A549 (cell line): ENCODE data around the gene TSNAXIP1. TPM values are rescaled to one million over a fixed set of nuclear protein-coding genes. Genes with fewer than 3 reads are reported as not detected.
A peak's percentile ranks its signal among the peaks of the same experiment; 100 is the strongest.

ENCODE experiments used
- ATAC-seq, 2 experiments: fragments of 200-7000 bp in 1 of 2; fragments of >200 bp in 1 of 2; cut with Nextera tagmentation in 1 of 2; cut with Tn5 transposase in 1 of 2; 3 replicates each; pipeline versions ENCODE4 v1.8.0 to v1.9.1; 2018 to 2020; ENCODE audit warnings: mild to moderate bottlenecking in 1 of 2, moderate library complexity in 1 of 2
- CTCF ChIA-PET: fragments of 300-600 bp; sonication (Branson Sonifier 250); formaldehyde crosslinking; extraction: SDS; loops from one replicate; lab custom pipeline; 2021; ENCODE audit warnings: antibody characterized with exemption, inconsistent platforms; lab: Yijun Ruan, JAX
- POLR2A ChIA-PET: fragments of 350-600 bp; formaldehyde crosslinking; extraction: SDS; loops from one replicate; lab custom pipeline; 2021; ENCODE audit warnings: antibody characterized with exemption, inconsistent platforms; lab: Yijun Ruan, JAX
- DNase-seq, 2 experiments: peaks; one replicate each; pipeline versions ENCODE4 v3.0.0 to v3.0.0-alpha.2; 2011 to 2016; ENCODE audit warnings: low read depth in 1 of 2, low spot score in 1 of 2
- FAIRE-seq: peaks from 2 replicates; lab custom pipeline; 2011; peaks lifted over from hg19 to GRCh38; lab: Jason Lieb, UNC
- H3K27ac ChIP-seq, 2 experiments: fragments of >200 bp; sonication (Bioruptor Twin); formaldehyde crosslinking; 3 replicates each; pipeline ENCODE4 v1.5.1; 2016 to 2017
- H3K4me1 ChIP-seq: fragments of >200 bp; sonication (Bioruptor Twin); formaldehyde crosslinking; 3 replicates; pipeline ENCODE4 v1.6.1; 2016
- H3K4me2 ChIP-seq: fragments of >200 bp; sonication (Bioruptor Twin); formaldehyde crosslinking; 3 replicates; pipeline ENCODE4 v1.6.1; 2016
- H3K4me3 ChIP-seq: fragments of >200 bp; sonication (Bioruptor Twin); formaldehyde crosslinking; 3 replicates; pipeline ENCODE4 v1.5.1; 2016
- H3K9me3 ChIP-seq: fragments of >200 bp; sonication (Bioruptor Twin); formaldehyde crosslinking; 3 replicates; pipeline ENCODE4 v1.6.1; 2016
- BHLHE40 ChIP-seq: IDR thresholded peaks from 2 replicates; pipeline ENCODE4 v1.6.1; 2012; ENCODE audit warnings: low read depth, low read length, inconsistent platforms
- CBX8 ChIP-seq: fragments of 200-600 bp; sonication (generic); IDR thresholded peaks from 2 replicates; pipeline ENCODE4 v1.6.1; 2016
- CEBPB ChIP-seq, 2 experiments: fragments of >200 bp in 1 of 2; sonication (Bioruptor Twin) in 1 of 2; formaldehyde crosslinking in 1 of 2; IDR thresholded peaks; 2 replicates each; pipeline ENCODE4 v1.6.1; 2012 to 2016
- EHMT2 ChIP-seq: fragments of 200-600 bp; sonication (generic); IDR thresholded peaks from 2 replicates; pipeline ENCODE4 v1.6.1; 2016; ENCODE audit warnings: antibody characterized with exemption, low read depth, mild to moderate bottlenecking, moderate library complexity
- FOSL2 ChIP-seq, 2 experiments: fragments of 450-650 bp in 1 of 2; fragments of >200 bp in 1 of 2; sonication (Bioruptor Twin) in 1 of 2; formaldehyde crosslinking; IDR thresholded peaks; 2 replicates each; pipeline versions ENCODE4 v1.5.0 to v1.6.1; 2016 to 2020; ENCODE audit warnings: mild to moderate bottlenecking in 1 of 2, moderate library complexity in 1 of 2
- HOXB13 ChIP-seq: fragments of 250-450 bp; sonication (Bioruptor Pico); IDR thresholded peaks from 2 replicates; pipeline ENCODE4 v1.5.0; 2020; ENCODE audit warnings: low read depth, mild to moderate bottlenecking, moderate library complexity
- MAZ ChIP-seq: fragments of 150-350 bp; IDR thresholded peaks from 2 replicates; pipeline ENCODE4 v1.6.1; 2014; ENCODE audit warnings: antibody characterized with exemption, low read depth, low read length, borderline replicate concordance
- MYC ChIP-seq: IDR thresholded peaks from 2 replicates; pipeline ENCODE4 v1.6.1; 2012; ENCODE audit warnings: mild to moderate bottlenecking, inconsistent platforms, low read length, improper control_type of control experiment, borderline replicate concordance
- NPAS2 ChIP-seq: fragments of 250-450 bp; sonication (Bioruptor Pico); IDR thresholded peaks from 2 replicates; pipeline ENCODE4 v1.8.0; 2022; ENCODE audit warnings: mild to moderate bottlenecking, moderate library complexity, borderline replicate concordance
- PHF8 ChIP-seq: fragments of 200-600 bp; sonication (generic); IDR thresholded peaks from 2 replicates; pipeline ENCODE4 v1.6.1; 2016; ENCODE audit warnings: low read depth, mild to moderate bottlenecking, antibody characterized with exemption, moderate library complexity, borderline replicate concordance
- RAD21 ChIP-seq, 2 experiments: fragments of >200 bp in 1 of 2; sonication (Bioruptor Twin) in 1 of 2; formaldehyde crosslinking in 1 of 2; IDR thresholded peaks in 1 of 2; conservative IDR thresholded peaks in 1 of 2; 2 replicates in 1 of 2; 3 replicates in 1 of 2; pipeline ENCODE4 v1.6.1; 2012 to 2018; ENCODE audit warnings: inconsistent platforms in 1 of 2
- RNF2 ChIP-seq: fragments of 200-600 bp; sonication (generic); IDR thresholded peaks from 2 replicates; pipeline ENCODE4 v1.6.1; 2016; ENCODE audit warnings: low read depth, mild to moderate bottlenecking, antibody characterized with exemption, moderate library complexity, borderline replicate concordance
- SMC3 ChIP-seq: fragments of >200 bp; sonication (Bioruptor Twin); formaldehyde crosslinking; IDR thresholded peaks from 3 replicates; pipeline ENCODE4 v1.6.1; 2018; ENCODE audit warnings: inconsistent platforms
- ZSCAN20 ChIP-seq: fragments of 250-450 bp; sonication (Bioruptor Pico); IDR thresholded peaks from 2 replicates; pipeline ENCODE4 v1.8.0; 2022; ENCODE audit warnings: mild to moderate bottlenecking, moderate library complexity
- WGBS: methylation state at CpG from one replicate; pipeline ENCODE4 v1.1.6; 2017; ENCODE audit errors: missing lambda C conversion rate; 5-methylcytosine and 5-hydroxymethylcytosine counted together
- polyA plus RNA-seq, 4 experiments: library from polyadenylated mRNA; depleted of rRNA in 3 of 4; stranded (reverse); fragments of >200 nt; fragmentation: RNase III in 1 of 4; extraction: RNeasy Plus Mini Kit Qiagen cat#74134 plus additional on column Dnase treatment in 1 of 4; gene quantifications; 2 replicates in 3 of 4; 3 replicates in 1 of 4; pipeline ENCODE4 v1.2.3, GENCODE V29; 2011 to 2017
- TF ChIP-seq, protein P1 (sequence below): IDR thresholded peaks from 2 replicates; pipeline ENCODE4 v1.6.1; 2012; ENCODE audit warnings: low read depth, borderline replicate concordance
- TF ChIP-seq, protein P2 (sequence below): fragments of 200-600 bp; sonication (generic); IDR thresholded peaks from 2 replicates; pipeline ENCODE4 v1.6.1; 2016; ENCODE audit warnings: antibody characterized with exemption, mild to moderate bottlenecking, moderate library complexity
- TF ChIP-seq, protein P3 (sequence below): fragments of 250-450 bp; sonication (Bioruptor Pico); IDR thresholded peaks from 2 replicates; pipeline ENCODE4 v1.5.0; 2020; ENCODE audit warnings: low read depth, mild to moderate bottlenecking, moderate library complexity
- TF ChIP-seq, protein P4 (sequence below): fragments of 250-450 bp; sonication (Bioruptor Pico); IDR thresholded peaks from 2 replicates; pipeline ENCODE4 v1.5.0; 2021; ENCODE audit warnings: mild to moderate bottlenecking, moderate library complexity, borderline replicate concordance
- TF ChIP-seq, protein P5 (sequence below): fragments of 150-350 bp; IDR thresholded peaks from 2 replicates; pipeline ENCODE4 v1.6.1; 2014; ENCODE audit warnings: low read depth, mild to moderate bottlenecking, low read length
- TF ChIP-seq, protein P6 (sequence below): fragments of >200 bp; sonication (Bioruptor Twin); formaldehyde crosslinking; IDR thresholded peaks from 2 replicates; pipeline ENCODE4 v1.6.1; 2016

Gene TSNAXIP1
- polyA plus RNA-seq, 2 of the 4 experiments (the other 2 are of a cell fraction): 0.68 to 1.1 TPM

DNA sequence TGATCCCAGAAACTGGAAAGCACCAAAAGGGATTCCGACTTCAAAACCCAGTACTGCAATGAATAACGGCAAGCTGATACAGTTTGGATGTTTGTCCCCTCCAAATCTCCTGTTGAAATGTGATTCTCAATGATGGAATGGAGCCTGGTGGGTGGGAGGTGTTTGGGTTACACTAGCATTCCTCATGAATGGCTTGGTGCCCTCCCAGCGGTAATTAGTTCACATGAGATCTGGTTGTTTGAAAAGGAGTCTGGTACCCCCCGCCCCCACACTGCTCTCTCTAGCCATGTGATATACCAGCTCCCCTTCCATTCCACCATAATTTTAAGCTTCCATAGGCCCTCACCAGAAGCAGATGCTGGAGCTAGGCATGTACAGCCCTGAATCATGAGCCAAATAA, 40.4 kb upstream of the TSNAXIP1 start:
- Histone ChIP-seq H3K9me3 (no peaks in the 10 kb centered on the region), H3K4me3 (no peak overlapping the region), H3K27ac (no peak overlapping the region), H3K4me2 (no peak overlapping the region), H3K4me1 (peaks cover 5% of the 10 kb centered on the region; the same call in 2 of the 3 replicates)
- CTCF ChIA-PET: interaction anchor here (0.6 to 1.1 kb wide), 3 partner anchors 11 to 51 kb away, joined by 3 to 4 read pairs (median 3); no protein-coding TSS in a partner anchor
- no peak for DNase-seq
- no peak for TF ChIP-seq PHF8
- TF ChIP-seq MYC: no peak
- TF ChIP-seq, protein P1, sequence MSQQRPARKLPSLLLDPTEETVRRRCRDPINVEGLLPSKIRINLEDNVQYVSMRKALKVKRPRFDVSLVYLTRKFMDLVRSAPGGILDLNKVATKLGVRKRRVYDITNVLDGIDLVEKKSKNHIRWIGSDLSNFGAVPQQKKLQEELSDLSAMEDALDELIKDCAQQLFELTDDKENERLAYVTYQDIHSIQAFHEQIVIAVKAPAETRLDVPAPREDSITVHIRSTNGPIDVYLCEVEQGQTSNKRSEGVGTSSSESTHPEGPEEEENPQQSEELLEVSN: no peak
- no peak for TF ChIP-seq SMC3
- TF ChIP-seq, protein P2, sequence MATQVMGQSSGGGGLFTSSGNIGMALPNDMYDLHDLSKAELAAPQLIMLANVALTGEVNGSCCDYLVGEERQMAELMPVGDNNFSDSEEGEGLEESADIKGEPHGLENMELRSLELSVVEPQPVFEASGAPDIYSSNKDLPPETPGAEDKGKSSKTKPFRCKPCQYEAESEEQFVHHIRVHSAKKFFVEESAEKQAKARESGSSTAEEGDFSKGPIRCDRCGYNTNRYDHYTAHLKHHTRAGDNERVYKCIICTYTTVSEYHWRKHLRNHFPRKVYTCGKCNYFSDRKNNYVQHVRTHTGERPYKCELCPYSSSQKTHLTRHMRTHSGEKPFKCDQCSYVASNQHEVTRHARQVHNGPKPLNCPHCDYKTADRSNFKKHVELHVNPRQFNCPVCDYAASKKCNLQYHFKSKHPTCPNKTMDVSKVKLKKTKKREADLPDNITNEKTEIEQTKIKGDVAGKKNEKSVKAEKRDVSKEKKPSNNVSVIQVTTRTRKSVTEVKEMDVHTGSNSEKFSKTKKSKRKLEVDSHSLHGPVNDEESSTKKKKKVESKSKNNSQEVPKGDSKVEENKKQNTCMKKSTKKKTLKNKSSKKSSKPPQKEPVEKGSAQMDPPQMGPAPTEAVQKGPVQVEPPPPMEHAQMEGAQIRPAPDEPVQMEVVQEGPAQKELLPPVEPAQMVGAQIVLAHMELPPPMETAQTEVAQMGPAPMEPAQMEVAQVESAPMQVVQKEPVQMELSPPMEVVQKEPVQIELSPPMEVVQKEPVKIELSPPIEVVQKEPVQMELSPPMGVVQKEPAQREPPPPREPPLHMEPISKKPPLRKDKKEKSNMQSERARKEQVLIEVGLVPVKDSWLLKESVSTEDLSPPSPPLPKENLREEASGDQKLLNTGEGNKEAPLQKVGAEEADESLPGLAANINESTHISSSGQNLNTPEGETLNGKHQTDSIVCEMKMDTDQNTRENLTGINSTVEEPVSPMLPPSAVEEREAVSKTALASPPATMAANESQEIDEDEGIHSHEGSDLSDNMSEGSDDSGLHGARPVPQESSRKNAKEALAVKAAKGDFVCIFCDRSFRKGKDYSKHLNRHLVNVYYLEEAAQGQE: no peak
- no peak for TF ChIP-seq CBX8
- TF ChIP-seq MAZ: no peak
- ATAC-seq: no peak
- FAIRE-seq: no peak
- POLR2A ChIA-PET: no interaction called here
- WGBS: 92% methylated on average over 4 of the region's 4 CpGs

DNA sequence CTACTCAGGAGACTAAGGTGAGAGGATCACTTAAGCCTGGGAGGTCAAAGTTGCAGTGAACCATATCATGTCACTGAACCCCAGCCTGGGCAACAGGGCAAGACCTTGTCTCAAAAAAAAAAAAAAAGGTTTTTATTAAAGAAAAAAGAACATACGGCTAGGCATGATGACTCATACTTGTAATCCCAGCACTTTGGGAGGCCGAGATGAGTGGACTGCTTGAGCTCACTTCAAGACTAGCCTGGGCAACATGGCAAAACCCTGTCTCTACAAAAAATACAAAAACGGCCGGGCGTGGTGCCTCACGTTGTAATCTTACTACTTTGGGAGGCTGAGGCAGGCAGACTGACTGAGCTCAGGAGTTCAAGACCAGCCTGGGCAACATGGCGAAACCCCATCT, 38.7 kb upstream of the TSNAXIP1 start:
- no peaks in the 10 kb centered on the region for H3K9me3 ChIP-seq
- peak overlapping the region in 1 of 2 experiments; percentile 18; a peak in 1 of 6 replicates for H3K27ac ChIP-seq
- ChIA-PET CTCF (interaction anchor here (0.6 to 3.3 kb wide), 3 partner anchors 28 to 96 kb away, joined by 3 to 9 read pairs (median 3); no protein-coding TSS in a partner anchor), POLR2A (no interaction called here)
- H3K4me3 ChIP-seq: no peak overlapping the region
- DNase-seq (peak in 1 of 2 experiments; percentile 22), FAIRE-seq (no peak), ATAC-seq (no peak)
- H3K4me1 ChIP-seq: peaks cover 5% of the 10 kb centered on the region; the same call in 2 of the 3 replicates
- 76% methylated on average over 7 of the region's 7 CpGs for WGBS
- TF ChIP-seq FOSL2 (IDR thresholded peaks at IDR 0.05) (no peak), FOSL2 (CRISPR knock-in tag; IDR thresholded peaks at IDR 0.05) (peak; percentile 59), ZSCAN20 (no peak)
- H3K4me2 ChIP-seq: 0 out of 3 replicates have a peak overlapping the region, but pooled peaks have one; percentile 4

DNA sequence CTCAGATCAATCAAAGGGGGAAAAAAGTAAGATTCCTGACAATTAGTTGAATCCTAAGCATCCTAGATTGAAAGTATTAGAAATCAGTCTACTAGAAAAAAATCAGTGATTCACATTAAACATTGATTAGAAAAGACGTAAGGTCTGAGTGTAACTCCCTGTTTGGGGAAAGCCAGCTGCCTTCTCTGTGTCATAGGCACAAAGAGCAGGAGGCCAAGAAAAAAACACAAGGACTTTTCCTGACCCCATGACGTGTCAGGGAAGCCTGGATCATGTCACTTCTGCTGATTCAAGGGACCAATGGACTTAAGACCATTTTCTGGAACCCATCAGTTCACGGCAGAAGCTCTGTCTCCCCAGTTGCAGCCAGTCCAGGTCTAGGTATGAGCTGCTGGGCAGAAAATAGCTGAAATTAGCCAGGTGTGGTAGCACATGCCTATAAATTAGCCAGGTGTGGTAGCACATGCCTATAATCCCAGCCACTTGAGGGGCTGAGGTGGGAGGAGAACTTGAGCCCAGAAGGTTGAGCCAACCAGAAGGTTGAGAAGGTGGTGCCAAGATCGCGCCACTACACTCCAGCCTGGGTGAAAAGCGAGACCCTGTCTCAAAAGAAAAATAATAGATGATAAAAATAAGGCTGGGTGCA, 36.2 kb upstream of the TSNAXIP1 start:
- H3K9me3 ChIP-seq: no peaks in the 10 kb centered on the region
- WGBS: 91% methylated on average over 6 of the region's 6 CpGs
- H3K4me3 ChIP-seq: no peak overlapping the region
- POLR2A ChIA-PET: no interaction called here
- no peak for ATAC-seq
- CTCF ChIA-PET: interaction anchor here (0.7 to 3.3 kb wide), 3 partner anchors 16 to 250 kb away, joined by 3 to 9 read pairs (median 4); no protein-coding TSS in a partner anchor
- H3K4me1 ChIP-seq: peaks cover 5% of the 10 kb centered on the region; the same call in 2 of the 3 replicates
- FAIRE-seq: no peak
- H3K4me2 ChIP-seq: no peak overlapping the region
- no peak overlapping the region for H3K27ac ChIP-seq
- no peak for DNase-seq
- no peak for TF ChIP-seq BHLHE40
- TF ChIP-seq, protein P1: no peak
- TF ChIP-seq FOSL2 (IDR thresholded peaks at IDR 0.05): no peak
- TF ChIP-seq FOSL2 (CRISPR knock-in tag; IDR thresholded peaks at IDR 0.05): no peak
- no peak for TF ChIP-seq RAD21 (conservative IDR thresholded peaks at IDR 0.05 in 1 of 2, IDR thresholded peaks at IDR 0.05 in 1 of 2)
- TF ChIP-seq, protein P3, sequence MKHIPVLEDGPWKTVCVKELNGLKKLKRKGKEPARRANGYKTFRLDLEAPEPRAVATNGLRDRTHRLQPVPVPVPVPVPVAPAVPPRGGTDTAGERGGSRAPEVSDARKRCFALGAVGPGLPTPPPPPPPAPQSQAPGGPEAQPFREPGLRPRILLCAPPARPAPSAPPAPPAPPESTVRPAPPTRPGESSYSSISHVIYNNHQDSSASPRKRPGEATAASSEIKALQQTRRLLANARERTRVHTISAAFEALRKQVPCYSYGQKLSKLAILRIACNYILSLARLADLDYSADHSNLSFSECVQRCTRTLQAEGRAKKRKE (CRISPR knock-in tag): no peak
- TF ChIP-seq, protein P4, sequence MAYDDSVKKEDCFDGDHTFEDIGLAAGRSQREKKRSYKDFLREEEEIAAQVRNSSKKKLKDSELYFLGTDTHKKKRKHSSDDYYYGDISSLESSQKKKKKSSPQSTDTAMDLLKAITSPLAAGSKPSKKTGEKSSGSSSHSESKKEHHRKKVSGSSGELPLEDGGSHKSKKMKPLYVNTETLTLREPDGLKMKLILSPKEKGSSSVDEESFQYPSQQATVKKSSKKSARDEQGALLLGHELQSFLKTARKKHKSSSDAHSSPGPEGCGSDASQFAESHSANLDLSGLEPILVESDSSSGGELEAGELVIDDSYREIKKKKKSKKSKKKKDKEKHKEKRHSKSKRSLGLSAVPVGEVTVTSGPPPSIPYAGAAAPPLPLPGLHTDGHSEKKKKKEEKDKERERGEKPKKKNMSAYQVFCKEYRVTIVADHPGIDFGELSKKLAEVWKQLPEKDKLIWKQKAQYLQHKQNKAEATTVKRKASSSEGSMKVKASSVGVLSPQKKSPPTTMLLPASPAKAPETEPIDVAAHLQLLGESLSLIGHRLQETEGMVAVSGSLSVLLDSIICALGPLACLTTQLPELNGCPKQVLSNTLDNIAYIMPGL (CRISPR knock-in tag): no peak
- no peak for TF ChIP-seq NPAS2 (CRISPR knock-in tag)
- no peak for TF ChIP-seq CEBPB (IDR thresholded peaks at IDR 0.05)
- no peak for TF ChIP-seq HOXB13
- TF ChIP-seq, protein P5, sequence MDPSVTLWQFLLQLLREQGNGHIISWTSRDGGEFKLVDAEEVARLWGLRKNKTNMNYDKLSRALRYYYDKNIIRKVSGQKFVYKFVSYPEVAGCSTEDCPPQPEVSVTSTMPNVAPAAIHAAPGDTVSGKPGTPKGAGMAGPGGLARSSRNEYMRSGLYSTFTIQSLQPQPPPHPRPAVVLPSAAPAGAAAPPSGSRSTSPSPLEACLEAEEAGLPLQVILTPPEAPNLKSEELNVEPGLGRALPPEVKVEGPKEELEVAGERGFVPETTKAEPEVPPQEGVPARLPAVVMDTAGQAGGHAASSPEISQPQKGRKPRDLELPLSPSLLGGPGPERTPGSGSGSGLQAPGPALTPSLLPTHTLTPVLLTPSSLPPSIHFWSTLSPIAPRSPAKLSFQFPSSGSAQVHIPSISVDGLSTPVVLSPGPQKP: no peak
- no peak for TF ChIP-seq EHMT2
- TF ChIP-seq RNF2: no peak
- TF ChIP-seq, protein P6, sequence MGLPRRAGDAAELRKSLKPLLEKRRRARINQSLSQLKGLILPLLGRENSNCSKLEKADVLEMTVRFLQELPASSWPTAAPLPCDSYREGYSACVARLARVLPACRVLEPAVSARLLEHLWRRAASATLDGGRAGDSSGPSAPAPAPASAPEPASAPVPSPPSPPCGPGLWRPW: no peak
